HEK293T (cell line): ENCODE results near the gene CASR.

Source experiments
- CTCF ChIA-PET: fragments of 350-600 bp; formaldehyde crosslinking; extraction: SDS; loops from one replicate; lab custom pipeline; 2021; ENCODE audit warnings: antibody characterized with exemption, inconsistent platforms; lab: Yijun Ruan, JAX
- POLR2A ChIA-PET: fragments of 350-600 bp; formaldehyde crosslinking; extraction: SDS; loops from one replicate; lab custom pipeline; 2020; ENCODE audit warnings: antibody characterized with exemption, inconsistent platforms; lab: Yijun Ruan, JAX
- DNase-seq: peaks from one replicate; pipeline ENCODE4 v3.0.0; 2012; ENCODE audit warnings: mixed read lengths; ENCODE audit errors: extremely low spot score
- ARNT ChIP-seq: fragments of 450-650 bp; IDR thresholded peaks from 2 replicates; pipeline ENCODE4 v1.6.1; 2017; ENCODE audit warnings: mild to moderate bottlenecking
- BHLHE40 ChIP-seq: fragments of 450-650 bp; IDR thresholded peaks from 2 replicates; pipeline ENCODE4 v1.6.1; 2016; ENCODE audit warnings: mild to moderate bottlenecking, moderate library complexity, borderline replicate concordance
- CTBP1 ChIP-seq: fragments of 450-650 bp; IDR thresholded peaks from 2 replicates; pipeline ENCODE4 v1.6.1; 2016; ENCODE audit warnings: borderline replicate concordance
- ELF4 ChIP-seq: fragments of 450-650 bp; IDR thresholded peaks from 2 replicates; pipeline ENCODE4 v1.6.1; 2017; ENCODE audit warnings: antibody characterized with exemption
- FOXA1 ChIP-seq: fragments of 450-650 bp; IDR thresholded peaks from 2 replicates; pipeline ENCODE4 v1.6.1; 2016; ENCODE audit warnings: mild to moderate bottlenecking
- FOXK2 ChIP-seq: fragments of 450-650 bp; IDR thresholded peaks from 2 replicates; pipeline ENCODE4 v1.6.1; 2016; ENCODE audit warnings: mild to moderate bottlenecking
- FOXM1 ChIP-seq: fragments of 450-650 bp; IDR thresholded peaks from 2 replicates; pipeline ENCODE4 v1.6.1; 2017; ENCODE audit warnings: mild to moderate bottlenecking, borderline replicate concordance
- HDGF ChIP-seq: fragments of 450-650 bp; IDR thresholded peaks from 2 replicates; pipeline ENCODE4 v1.6.1; 2017; ENCODE audit warnings: antibody characterized with exemption, borderline replicate concordance
- L3MBTL2 ChIP-seq: fragments of 450-650 bp; conservative IDR thresholded peaks from 2 replicates; pipeline ENCODE4 v1.6.1; 2016; ENCODE audit warnings: mild to moderate bottlenecking
- LEF1 ChIP-seq: fragments of 450-650 bp; IDR thresholded peaks from 2 replicates; pipeline ENCODE4 v1.6.1; 2017; ENCODE audit warnings: mild to moderate bottlenecking, borderline replicate concordance
- NFRKB ChIP-seq: fragments of 450-650 bp; IDR thresholded peaks from 2 replicates; pipeline ENCODE4 v1.6.1; 2016; ENCODE audit warnings: mild to moderate bottlenecking, moderate library complexity
- SP1 ChIP-seq: fragments of 450-650 bp; IDR thresholded peaks from 2 replicates; pipeline ENCODE4 v1.6.1; 2017
- SUZ12 ChIP-seq: fragments of 450-650 bp; IDR thresholded peaks from 2 replicates; pipeline ENCODE4 v1.6.1; 2016; ENCODE audit warnings: mild to moderate bottlenecking
- TARDBP ChIP-seq: fragments of 450-650 bp; IDR thresholded peaks from 2 replicates; pipeline ENCODE4 v1.6.1; 2016
- ZNF384 ChIP-seq: fragments of 450-650 bp; IDR thresholded peaks from 2 replicates; pipeline ENCODE4 v1.6.1; 2016
- TF ChIP-seq, protein P1 (sequence below): fragments of 450-650 bp; IDR thresholded peaks from 2 replicates; pipeline ENCODE4 v1.6.1; 2016

CASR gene

DNA sequence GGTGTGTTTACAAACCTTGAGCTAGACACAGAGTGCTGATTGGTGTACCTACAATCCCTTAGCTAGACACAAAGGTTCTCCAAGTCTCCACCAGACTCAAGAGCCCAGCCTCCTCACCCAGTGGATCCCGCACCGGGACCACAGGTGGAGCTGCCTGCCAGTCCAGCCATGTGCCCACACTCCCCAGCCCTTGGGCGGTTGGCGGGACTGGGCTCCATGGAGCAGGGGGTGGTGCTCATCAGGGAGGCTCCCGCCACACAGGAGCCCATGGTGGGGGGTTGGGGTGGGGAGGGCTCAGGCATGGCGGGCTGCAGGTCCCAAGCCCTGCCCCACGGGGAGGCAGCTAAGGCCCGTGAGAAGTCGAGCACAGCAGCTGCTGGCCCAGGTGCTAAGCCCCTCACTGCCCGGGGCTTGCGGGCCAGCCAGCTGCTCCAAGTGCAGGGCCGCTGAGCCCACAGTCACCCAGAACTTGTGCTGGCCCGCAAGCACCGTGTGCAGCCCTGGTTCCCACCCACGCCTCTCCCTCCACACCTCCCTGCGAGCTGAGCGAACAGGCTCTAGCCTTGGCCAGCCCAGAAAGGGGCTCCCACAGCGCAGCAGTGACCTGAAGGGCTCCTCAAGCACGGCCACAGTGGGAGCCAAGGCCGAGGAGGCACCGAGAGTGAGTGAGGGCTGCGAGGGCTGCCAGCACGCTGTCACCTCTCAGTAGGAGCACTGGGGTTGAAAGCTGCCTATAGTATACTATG is 43.7 kb downstream of the CASR start:
- DNase-seq, result no peak
- POLR2A ChIA-PET, result no interaction called here
- TF ChIP-seq LEF1 (no peak), NFRKB (no peak), ELF4 (no peak), FOXA1 (no peak), ZNF384 (no peak), ARNT (no peak), SP1 (no peak), FOXK2 (no peak)
- CTCF ChIA-PET, result interaction anchor here (0.6 kb wide), 1 partner anchor 1155 kb away, joined by 3 read pairs; no protein-coding TSS in a partner anchor

DNA sequence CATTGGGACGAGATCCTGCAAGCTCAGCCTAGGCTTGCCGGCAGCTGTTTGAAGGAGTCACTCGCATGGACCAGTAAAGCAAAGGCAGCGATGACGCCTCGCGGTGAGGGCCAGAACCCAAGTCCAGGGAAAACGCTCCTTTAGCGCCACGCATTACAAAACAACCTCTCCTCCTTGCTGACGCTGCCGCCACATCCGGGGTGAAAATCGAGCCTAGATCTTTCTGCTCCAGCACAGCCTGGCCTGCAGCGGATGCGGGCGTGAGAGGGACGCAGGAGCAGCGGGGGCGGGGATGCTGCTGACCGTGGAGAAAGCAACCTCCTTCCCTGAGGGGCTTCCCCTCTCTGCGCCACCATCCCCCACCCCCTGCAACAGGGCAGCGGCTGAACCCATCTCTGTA is 46.7 kb downstream of the CASR start:
- POLR2A ChIA-PET, result no interaction called here

DNA sequence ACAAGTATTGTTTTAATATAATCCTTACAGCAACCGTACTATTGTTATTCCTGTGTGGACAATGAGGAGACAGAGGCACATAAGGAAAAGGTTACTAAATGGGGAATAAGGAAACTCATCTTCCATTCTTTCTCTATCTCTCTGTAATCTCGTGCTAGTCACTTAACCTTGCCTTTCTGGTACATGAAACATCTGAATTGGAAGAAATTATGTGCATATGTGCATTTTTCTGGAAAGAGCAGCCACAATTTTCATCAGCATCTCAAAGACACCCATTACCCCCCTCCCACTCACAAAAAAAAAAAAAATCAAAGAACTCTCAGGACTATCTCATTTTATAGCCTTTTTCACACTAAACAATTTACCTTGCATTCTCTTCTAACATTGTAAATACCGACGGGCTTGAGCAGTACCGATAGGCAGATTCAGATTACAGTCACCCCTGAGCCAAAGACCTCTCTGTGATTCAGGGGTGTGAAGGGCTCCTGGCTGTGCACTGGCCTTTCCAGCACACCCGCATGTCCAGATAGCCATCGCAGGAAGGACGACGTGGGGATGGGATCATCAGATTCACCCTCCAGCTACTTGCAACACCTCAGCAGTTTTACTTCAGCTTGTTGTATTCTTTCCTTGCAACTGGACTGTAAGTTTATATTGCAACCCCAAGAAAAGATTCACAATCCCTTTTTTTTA is 48.1 kb downstream of the CASR start:
- ChIA-PET CTCF (no interaction called here), POLR2A (no interaction called here)
- no peak for DNase-seq
- TF ChIP-seq LEF1 (no peak), CTBP1 (no peak), SP1 (no peak), ARNT (no peak), TARDBP (no peak), BHLHE40 (no peak), FOXM1 (no peak), ZNF384 (no peak), ELF4 (no peak), NFRKB (no peak), SUZ12 (no peak), FOXA1 (no peak), L3MBTL2 (no peak), HDGF (no peak), FOXK2 (no peak)
- TF ChIP-seq, protein P1, sequence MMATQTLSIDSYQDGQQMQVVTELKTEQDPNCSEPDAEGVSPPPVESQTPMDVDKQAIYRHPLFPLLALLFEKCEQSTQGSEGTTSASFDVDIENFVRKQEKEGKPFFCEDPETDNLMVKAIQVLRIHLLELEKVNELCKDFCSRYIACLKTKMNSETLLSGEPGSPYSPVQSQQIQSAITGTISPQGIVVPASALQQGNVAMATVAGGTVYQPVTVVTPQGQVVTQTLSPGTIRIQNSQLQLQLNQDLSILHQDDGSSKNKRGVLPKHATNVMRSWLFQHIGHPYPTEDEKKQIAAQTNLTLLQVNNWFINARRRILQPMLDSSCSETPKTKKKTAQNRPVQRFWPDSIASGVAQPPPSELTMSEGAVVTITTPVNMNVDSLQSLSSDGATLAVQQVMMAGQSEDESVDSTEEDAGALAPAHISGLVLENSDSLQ, result no peak

More for the DNA sequence above, 46.7 kb downstream of the CASR start:
- no peak for DNase-seq
- CTCF ChIA-PET, result no interaction called here
- TF ChIP-seq, protein P1, result no peak

DNA sequence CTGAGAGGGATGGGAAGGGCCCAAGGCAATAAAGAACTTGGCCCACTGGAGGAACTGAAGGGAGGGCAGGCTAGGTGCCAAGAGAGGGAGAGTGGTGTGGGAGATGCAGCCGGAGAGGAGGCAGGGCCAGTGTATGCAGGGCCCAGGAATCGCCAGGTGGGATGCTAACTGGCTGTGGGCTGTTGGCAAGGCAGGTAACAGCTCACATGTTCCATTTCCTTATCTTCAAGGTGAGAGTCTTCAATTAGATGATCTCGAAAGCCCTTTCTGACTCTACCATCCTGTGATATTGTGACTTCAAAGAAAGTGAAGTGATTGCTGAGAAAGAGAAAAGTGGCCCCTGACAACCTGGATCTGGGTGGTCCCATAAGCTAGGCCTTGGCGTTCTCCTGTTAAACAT is 49.0 kb downstream of the CASR start:
- no peak for TF ChIP-seq CTBP1
- TF ChIP-seq FOXA1, result no peak
- TF ChIP-seq NFRKB, result no peak
- no peak for TF ChIP-seq TARDBP
- TF ChIP-seq ZNF384, result no peak
- TF ChIP-seq SP1, result no peak
- TF ChIP-seq ELF4, result no peak
- TF ChIP-seq FOXM1, result no peak
- TF ChIP-seq L3MBTL2, result no peak
- TF ChIP-seq ARNT, result no peak
- no peak for TF ChIP-seq FOXK2
- TF ChIP-seq BHLHE40, result no peak
- no peak for TF ChIP-seq SUZ12
- TF ChIP-seq, protein P1, result no peak
- DNase-seq, result no peak
- ChIA-PET CTCF (no interaction called here), POLR2A (no interaction called here)

DNA sequence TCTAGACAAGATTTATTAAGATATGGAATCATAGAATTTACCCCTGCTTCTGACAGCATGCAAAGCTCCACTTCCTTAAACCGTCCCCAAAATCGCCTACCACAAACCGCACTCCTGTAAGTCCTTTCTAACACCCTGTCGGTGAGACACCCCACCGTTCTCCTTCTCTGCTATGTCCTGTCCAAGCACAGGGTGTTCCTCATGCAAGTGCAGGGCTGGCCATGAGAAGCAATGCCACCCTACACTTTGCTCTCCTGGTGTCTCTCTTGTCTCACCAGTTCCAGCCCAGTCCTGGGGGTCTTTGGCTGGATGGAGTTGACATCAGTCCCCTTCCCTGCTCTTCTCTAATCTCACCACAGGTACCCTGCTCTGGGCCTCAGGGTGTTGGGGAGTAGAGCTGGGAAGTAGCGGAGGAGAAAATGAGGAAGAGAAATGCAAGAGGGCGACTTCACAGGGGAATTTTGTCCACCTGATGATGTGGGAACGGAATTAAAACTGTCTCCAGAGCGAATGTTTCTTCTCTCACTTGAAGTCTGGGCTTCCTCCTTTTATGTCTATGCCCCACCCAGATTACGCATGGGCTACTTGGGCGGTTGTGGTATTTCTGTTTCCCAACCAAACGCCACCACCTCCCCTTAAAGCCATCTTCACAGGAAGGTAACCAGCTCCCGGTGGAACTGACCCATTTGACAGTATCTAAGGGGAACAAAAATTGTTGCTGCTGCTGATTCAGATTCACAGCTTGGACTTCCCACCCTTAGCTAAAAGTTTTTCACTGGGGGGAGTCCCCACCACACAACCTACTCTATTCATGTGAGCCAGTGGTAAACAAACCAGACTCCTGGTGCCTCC is 49.9 kb downstream of the CASR start:
- no peak for DNase-seq
- TF ChIP-seq TARDBP (no peak), HDGF (no peak), NFRKB (no peak), FOXK2 (no peak), BHLHE40 (no peak), LEF1 (no peak), FOXA1 (no peak), CTBP1 (no peak)
- TF ChIP-seq, protein P1, result no peak
- ChIA-PET CTCF (no interaction called here), POLR2A (no interaction called here)
